ENCODE measurements around the gene ZNF516.

Gene ZNF516

DNA sequence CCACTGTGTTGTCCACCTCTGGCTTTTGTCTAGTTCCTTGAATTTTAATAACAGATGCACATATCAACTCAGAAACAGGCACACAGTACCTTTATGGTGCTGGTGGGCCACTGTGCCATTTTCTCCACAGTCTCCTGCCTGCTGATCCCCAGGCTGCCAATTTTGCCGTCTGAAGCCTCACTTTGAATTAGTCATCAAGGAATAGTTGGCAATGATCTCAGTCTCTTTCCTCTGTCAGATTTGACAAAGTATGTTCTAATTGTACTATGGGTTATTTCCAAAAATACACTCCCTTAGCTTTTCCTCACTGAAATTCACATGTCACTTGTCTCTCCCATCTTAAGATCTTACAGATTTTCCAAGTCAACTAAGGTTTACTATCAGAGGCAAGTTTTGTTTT, 140.7 kb downstream of the ZNF516 start:
- no peak for DNase-seq

DNA sequence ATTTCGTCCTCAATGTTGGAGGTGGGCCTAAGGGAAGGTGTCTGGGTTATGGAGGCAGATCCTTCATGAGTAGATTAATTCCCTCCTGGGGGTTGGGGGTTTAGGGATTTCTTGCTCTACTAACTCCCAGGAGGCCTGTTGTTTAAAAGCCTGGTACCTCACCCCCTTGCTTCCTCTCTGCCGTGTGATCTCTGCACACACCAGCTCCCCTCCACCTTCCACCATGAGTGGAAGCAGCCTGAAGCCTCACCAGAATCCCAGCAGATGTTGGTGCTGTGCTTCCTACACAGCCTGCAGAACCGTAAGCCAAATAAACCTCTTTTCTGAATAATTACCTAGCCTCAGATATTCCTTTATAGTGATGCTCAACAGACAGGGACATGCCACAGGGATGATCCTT, 141.5 kb downstream of the ZNF516 start:
- no peak for DNase-seq

DNA sequence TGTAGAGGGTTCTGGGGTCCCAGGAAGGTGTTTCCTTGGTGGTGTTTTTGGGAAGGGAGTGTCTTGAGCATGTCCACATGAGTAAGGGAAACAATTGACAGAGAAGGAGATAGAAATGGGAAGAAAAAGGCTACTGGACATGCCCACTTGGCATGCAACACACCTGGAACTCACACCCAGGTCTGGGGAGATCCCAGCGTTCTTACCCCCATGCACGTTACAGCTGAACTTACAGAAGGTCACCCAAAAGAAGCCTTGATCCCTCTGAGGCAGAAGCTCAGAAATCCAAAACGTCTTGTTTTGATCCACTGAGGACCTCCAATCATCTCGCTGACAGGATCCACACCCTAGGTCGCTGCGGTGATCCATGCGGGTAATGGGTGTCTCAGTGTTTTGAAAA, 142.0 kb downstream of the ZNF516 start:
- DNase-seq: no peak

DNA sequence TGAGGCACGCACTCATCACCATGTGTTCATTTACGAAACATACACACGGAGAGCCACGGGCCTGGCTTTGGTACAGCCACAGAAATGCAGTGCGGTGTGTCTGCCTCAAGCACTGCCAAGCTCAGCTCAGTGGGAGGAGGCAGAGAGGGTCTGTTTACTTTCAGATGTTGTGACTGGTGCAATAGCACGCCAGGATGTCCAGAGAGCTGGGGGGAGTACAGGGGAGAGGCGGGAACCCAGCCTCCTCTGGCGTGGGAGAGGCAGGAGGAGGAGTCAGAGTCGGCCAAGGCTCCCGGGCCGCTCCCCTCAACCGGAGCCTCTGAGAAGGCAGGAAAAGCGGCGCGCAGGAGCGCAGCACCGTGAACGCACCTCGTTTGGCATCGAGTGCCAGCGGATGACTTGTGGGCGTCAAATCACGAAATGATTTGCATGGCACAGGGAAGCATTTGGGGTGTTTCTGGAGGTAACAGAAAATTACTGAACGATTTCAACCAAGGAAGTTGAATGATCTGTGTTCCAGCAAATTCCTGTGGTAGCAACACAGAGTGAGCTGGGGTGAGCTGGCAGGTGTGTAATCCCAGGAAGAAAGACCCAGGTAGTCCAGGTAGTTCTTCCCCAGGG, 143.0 kb downstream of the ZNF516 start:
- DNase-seq: peak; percentile 32

DNA sequence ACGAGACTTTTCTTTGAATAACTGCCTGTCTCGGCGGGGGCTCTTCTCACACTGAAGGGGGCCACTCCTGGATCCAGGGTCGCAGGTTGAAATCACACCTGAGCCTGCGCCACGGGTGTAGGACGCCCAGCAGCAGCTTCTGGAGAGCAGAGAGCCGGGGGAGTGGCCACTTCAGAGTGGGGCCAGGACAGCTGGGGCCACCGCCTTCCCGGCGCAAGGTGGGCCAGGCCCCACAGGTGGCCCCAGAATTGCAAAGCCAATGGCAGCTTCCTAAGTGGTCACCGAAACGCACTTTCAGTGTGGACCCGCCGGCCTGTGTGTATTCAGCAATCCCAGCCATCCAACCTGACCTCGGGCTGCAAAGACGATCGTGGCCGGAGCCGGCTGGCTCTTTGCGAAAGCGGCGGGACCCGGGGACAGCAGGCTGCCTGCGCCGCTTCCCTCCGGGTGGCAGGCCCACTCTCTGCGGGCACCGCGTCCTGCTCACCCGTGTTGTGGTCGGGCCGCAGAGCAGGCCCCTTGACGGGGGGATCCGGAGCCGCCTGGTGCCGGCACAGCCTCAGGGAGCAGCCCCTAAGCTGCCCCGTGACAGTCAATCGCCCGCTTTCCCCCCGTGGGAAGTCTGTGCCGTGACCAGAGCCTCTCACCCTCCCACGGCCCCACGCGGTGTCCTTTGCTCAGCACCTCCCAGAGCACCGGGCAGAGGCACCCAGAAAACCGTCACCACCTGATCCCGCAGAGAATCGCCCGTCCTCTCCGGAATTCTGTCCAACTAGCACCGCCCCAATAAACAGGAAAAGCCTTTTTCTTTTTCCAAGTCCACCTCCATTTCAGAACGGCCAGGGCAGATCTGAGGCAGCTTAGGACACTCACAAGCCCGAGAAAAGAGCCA, 144.7 kb downstream of the ZNF516 start:
- DNase-seq: no peak

DNA sequence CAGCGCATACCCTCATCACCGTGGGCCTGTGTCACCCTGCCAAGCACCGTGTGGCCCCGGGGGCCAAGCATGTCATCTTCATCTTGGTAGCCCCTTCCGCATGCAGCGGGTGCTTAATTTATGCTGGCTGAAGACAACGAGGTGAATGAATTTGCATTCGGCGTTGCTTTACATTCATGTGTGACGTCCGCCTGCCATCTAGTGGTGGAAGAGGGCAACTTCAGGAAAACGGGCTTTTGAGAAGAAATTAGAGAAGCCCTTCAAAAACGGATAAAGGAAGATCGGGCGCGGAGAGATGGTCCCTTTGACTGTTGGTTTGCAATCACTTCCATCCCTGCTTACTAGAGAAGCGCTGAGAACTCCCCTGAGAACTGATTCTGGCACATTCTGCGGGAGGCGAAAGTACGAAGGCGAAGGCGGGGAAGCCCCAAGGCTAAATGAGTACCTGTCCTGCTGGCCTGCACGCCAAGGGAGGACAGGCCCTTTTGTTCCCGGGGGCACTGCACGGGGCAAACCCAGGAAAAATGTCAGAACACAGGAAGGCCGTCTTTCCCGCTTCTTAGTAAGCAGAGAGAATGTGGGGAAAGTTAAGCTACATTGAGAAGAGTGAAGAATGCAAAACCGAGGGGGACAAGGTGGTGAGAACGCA, 145.9 kb downstream of the ZNF516 start:
- peak; percentile 9 for DNase-seq

DNA sequence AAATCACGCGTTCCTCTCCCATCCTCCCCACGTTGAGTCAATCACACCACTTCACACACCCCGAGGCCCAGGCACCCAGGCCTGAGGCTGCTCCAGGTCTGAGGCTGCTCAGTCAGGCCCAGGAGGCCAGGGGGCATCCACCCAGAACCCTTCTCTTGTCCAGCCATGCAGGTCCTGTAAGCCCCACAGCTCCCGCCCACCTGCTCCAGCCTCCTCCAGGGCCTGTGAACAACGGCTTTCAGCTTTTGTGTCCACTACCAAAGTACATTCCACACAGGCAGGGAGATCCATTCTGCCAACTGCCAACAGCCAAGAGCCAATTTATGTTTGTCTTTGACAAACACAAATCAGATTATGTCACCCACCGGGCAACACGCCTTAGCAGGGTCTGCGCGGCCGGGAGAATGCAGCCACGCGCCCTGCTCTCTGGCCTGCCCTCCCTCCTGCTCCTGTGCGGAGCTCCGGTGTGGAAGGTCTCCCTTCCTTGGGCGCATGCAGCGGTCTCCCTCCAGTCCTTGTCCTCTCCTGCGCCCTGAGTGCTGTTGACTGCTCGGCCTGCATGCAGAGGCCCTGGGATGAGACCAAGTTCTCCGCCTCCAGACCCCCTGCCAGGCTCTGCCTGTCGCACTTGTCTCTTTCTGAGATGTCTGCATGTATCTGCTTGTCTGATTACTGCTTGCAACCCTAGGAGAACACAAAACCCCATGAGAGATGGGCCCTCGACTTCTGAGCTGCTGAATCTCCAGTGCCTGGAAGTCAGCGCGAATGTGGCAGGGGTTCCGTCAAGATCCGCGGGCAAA, 146.6 kb downstream of the ZNF516 start:
- no peak for DNase-seq

DNA sequence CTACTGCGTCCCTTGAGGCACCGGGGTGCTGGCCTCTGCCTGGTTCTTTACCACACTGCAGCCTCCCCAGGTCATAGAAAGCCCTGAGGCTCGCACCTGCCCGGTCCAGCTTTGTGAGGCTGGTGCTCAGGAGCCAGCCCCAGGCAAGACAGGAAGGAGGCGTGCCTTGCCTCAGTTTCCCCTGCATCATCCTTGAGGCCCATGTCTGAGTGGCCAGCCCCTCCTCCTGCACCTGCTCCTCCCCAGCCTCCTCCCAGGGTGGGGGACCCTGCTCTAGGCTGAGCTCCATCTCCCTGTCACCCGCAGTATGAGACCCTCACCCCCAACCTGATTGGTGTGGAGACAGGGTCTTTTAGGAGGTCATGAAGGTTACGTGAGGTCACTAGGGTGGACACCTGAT, 147.7 kb downstream of the ZNF516 start:
- DNase-seq: no peak

DNA sequence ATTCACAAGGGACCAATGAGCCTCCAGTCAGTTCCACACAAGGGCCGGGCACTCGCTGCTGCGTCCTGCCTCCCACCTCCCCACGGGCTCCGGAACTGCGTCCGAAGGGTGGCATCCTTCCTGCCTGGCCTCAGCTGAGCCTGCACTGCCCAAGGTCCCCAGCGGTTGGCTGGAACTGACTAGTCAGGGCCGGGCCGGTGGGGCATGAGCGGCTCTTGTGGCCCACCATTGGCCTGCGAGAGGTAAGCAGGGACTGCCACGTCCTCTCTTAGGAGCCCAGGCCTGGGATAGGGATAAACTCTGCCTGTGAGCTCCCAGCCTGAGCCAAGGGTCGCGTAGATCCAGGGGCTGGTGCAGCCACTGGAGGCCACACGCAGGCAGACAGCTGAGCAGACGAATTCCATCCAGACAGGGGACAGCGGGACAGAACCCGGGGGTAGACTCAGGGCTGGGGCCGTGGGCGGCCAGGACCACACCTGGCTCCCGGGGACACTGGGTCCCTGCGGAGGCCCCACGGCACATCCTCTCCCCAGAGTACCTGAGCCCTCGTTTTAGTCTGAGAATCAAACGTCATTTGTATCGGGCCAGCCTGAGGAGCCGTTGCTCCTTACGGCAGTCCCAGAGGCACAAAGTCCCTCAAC, 148.4 kb downstream of the ZNF516 start:
- no peak for DNase-seq

DNA sequence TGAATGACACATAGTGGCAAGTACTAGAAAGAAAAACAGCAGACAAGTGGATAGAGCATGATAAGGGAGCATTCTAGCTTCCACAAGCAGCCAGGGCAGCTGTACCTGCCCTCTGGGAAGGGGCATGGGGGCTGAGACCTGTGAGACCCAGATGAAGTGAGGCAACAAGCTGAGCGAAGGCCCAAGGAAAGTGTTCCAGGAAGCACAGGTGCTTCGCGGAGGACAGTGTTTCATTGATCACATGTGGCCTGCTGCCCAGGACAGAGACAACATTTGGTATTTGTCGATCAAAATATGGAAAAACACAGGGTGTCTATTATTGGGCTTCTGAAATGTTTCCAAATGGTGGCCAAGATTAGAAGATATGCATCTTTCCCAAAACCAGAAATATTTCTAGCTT, 149.1 kb downstream of the ZNF516 start:
- DNase-seq: no peak

DNA sequence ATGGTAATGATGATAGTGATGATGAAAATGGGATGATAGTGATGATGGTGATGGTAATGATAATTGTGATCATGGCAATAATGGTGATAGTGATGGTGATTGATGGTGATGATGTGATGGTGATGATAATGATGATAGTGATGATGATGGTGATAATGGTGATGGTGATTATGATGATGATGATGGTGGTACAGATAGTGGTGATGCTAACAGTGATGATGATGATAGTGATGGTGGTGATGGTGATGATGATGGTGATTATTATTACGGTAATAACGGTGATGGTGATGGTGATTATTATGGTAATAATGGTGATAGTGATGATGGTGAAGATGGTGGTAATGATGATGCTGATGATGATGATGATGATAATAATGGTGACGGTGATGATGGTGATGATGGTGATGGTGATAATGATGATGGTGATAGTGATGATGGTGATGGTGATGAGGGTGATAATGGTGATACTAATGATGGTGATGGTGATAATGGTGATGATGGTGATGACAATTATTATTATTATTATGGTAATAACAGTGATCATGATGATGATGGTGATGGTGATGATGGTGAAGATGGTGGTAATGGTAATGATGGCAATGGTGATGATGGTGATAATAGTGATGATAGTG, 151.0 kb downstream of the ZNF516 start:
- DNase-seq: no peak

DNA sequence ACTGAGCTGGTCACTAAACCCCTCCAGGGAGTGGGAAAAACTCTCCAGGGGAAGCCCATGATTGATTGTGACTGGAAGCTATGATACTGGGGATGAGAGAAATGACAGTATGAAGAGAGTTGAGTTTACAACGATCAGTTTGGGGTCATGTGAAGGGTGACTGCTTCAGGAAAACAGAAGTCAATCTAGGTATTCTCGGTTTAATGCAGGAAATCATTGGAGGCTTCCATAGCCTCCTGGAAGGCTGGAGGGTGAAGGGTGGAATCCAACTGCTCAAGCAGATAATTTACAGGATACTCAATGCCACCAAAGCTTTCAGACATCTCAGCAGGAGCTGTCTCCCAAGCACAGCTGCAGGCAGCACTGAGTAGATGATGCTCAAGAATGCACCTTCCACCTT, 154.6 kb downstream of the ZNF516 start:
- no peak for DNase-seq

DNA sequence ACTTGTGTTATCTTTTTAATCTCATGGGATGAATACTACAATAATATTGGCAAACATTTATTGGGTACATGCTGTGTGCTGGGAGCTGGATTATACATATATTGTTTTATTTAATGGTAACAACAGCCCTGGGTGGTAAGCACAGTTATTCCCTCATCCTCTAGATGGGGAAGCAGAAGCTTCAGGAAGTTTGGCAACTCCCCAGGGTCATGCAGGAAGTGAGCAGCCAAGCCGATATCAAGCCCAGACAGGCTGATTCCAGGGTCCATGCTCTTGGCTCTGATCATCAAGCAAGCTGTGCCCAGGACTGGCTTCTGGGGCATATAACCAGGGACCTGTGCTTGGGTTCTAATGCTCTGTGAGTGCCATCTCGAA, 155.8 kb downstream of the ZNF516 start:
- DNase-seq: no peak

DNA sequence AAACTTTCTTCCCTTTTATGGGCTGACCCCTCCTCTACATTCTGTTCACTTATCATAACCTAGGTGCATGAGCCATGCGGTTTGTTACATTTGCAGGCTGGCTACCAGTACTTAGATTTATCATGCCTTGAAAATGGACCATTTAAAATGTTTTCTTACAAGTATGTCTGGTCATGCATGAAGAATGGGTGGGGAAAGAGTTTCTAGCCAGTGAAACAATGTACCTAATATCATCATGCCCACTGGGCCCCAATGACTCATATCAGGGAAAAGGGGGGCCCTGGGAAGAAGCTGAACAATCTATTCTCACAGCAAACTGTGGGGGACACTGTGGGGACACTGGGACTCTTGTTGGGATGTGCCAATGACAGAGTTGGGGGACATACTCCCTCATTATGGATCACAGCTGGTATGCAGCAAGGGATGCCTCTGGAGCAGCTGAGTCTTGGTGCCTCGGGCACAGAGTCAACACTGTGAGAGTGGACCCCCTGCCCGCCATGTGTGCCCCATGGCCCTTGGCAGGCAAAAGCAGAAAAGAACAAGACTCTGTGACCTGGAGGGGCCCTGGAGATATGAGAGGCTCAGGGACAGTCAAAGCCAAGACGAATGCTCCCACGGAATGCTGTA, 156.3 kb downstream of the ZNF516 start:
- DNase-seq: no peak

DNA sequence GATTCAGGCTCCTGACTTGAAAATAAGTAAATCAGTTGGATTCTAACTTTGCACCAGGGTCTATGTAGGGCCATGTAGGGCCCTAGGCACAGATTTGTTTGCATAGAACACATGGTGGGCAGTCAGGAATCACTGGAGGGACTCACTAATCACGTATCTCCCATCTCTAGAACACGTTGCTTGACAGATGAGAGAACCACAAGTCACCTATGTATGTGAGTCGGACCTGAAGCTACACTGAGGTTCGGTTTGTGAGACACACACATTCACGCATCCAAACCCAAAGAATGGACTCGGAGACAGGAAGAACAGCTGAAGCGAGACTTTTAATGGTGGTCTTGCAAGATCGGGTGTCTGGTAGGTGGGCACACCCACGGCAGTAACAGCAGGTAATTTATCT, 157.0 kb downstream of the ZNF516 start:
- no peak for DNase-seq

DNA sequence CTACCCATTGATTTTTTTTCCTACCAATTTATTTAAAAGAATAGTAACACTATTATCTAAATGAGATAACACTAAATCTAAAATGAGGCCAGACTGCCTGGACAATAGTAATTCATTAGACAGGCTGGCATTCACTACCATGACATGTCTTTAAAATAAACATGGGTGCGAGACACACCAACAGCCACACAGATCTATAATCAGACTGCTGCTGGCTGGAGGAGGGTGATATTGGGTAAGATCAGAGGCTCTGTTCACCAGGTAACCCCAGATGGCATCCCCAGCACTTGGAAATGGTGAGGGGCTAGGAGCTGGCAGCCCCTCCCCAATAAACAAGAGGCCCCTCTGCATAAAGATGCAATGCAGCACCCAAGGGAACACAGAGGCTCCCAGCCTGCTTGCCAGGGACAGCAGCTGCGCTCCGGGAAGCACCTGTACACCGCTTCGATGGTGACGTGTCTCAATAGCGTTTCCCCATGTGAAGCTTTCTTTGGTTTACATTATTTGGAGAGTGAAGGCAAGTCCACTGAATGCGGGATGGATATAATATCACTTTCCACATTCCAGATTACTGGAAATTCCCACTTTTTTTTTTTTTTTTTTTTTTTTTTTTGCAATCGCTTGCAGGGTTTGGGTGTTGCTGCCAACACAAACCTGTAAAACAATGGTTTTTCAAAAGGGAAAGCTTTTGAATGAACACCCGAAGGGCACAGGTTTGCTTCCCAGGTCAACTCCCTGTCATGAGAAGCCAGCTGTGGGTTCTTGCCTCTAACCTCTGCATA, 159.0 kb downstream of the ZNF516 start:
- no peak for DNase-seq

DNA sequence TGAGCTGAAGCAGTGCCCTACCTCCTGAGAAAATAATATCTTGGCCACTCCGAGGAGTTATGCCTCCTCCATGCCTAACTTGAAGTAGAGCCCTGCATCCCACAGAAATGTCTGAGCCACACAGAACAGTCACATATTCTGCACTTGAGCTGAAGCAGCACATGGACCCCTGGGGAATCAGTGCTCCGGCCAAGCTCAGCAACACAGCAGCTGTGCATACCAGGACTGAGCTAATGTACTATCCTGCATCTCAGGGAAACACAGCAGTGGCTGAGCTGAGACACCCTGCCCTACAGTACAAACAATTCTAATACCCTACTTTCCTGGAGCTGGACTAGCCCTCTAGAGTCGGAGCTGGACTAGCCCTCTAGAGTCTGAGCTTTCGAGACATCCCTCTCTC, 166.9 kb downstream of the ZNF516 start:
- no peak for DNase-seq

DNA sequence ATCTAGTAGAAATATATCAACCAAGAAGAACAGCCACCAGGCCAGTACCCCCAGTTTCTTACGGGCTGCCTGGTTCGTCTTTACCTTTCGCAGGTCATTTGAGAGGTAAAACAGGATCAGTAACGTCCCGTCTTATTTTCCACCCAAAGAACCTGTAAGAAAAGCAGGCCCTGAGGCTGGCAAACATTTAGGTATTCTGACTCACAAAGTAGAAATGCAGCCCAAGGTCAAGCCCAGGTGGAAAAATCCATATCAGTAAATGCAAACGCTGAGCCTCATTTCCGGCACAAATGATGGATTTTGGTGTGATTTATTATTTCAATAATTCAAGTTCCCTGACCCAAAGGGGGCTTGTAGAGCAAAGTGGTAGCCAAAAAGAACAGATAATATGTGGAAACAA, 171.2 kb downstream of the ZNF516 start:
- no peak for DNase-seq

DNA sequence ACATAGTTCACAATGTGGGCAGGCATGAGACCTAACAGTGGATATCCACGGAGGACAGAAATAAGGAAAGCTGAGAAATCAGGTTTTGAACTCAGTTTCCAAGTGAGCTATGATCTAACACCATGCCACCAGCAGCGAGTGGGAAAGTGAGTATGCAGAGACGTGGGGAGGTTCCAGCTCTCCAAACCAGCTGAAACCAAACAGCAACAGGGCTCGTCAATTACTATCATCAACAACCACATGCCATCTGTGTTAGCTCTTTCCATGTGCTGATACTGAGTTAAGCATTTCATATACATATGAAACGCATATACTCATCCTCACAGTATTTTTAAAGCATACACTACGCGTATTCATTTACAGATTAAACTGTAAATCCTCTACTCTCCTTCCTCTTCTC, 172.4 kb downstream of the ZNF516 start:
- DNase-seq: no peak

DNA sequence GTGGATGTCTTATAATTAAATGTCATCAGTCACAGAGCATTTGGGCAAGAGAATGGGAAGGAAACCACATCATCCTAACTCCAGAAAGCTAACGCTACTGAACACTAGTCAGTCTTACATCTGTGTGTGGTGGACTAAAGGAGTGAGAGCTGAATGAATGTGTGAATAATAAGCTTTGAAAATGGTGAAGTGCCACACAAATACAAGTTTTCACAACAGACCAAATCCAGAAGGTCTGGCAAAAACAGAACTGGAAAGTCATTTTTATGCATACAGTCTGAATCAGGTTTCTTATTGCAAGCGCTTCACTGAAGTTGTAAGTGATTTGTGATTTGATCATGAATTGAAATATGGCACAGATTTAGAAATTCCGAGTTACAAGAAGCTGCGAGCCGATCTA, 175.7 kb downstream of the ZNF516 start:
- no peak for DNase-seq

DNA sequence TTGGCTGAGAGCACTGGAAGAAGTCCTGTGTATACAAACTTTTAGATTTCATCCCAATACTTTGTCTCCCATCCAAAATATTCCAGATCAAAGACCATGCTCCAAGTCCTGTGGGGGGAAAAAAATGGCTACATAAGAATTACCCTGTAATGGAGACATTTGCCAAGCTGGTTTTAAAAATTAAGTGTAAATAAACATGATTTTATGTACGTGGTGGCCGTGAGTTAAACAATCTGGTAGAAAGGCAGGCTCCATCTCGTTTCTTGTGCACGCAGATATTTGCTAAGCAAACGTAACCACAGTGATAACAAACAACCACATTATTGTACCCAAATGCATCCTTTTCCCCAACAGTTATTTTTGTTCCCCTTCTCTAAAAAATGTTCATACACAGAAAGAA, 176.4 kb downstream of the ZNF516 start:
- no peak for DNase-seq
